ENCODE measurements around the gene DEFB126.
A peak's percentile ranks its signal among the peaks of the same experiment; 100 is the strongest.
"Not testable (repeated sequence)": the region's sequence is repeated elsewhere in the genome, so short reads cannot be mapped to it uniquely, and the experiment has no call there.

Gene DEFB126, protein sequence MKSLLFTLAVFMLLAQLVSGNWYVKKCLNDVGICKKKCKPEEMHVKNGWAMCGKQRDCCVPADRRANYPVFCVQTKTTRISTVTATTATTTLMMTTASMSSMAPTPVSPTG

GRCh38 chr20:142290-142689 is at the start of gene DEFB126:
Gene DEFB126, plus strand, starts transcription at chr20:142590. Its CDS starts 39 bp downstream, at chr20:142629.
- TF ChIP-seq JUND (IDR thresholded peaks at IDR 0.05; ENCODE audit: low read depth), result no peak
- no peak for DNase-seq (ENCODE audit: low read depth in 1 of 2, low spot score in 1 of 2)
- in situ Hi-C loops (cut with HindIII; ENCODE audit: low pct_unique_long_range_greater_than_20kb, low sequenced_read_pairs), result no loop called here

DNA sequence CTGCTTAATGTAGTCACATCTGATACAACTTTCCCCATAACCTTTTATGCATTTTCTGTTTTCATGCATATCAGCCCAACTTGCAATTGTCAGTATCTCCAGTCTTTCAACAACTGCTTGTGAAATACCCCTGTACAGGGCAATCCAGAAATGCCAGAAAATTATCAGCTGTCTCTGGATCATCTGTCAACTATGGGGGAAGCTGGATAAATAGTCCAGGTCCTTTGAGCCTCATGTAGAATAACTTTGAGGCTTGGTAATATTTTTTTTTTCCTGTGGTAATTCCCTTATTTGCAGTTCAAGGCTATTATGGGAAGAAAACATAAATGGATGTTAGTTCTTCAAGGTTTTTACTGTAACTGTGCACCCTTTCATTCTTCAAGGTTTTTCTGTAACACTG is 48.7 kb upstream of the DEFB126 start:
- DNase-seq (ENCODE audit: low read depth in 1 of 2, low spot score in 1 of 2), result no peak
- no peak for TF ChIP-seq JUND (IDR thresholded peaks at IDR 0.05; ENCODE audit: low read depth)
- in situ Hi-C loops (cut with HindIII; ENCODE audit: low pct_unique_long_range_greater_than_20kb, low sequenced_read_pairs), result no loop called here

- no peak for TF ChIP-seq JUND (IDR thresholded peaks at IDR 0.05; ENCODE audit: low read depth)
- no peak for DNase-seq (ENCODE audit: low read depth in 1 of 2, low spot score in 1 of 2)
- in situ Hi-C loops (cut with HindIII; ENCODE audit: low pct_unique_long_range_greater_than_20kb, low sequenced_read_pairs), result no loop called here
These were observed 47.2 kb upstream of the DEFB126 start for GRCh38 chr20:95215-95614.

- in situ Hi-C loops (cut with HindIII; ENCODE audit: low pct_unique_long_range_greater_than_20kb, low sequenced_read_pairs); DNase-seq (ENCODE audit: low read depth in 1 of 2, low spot score in 1 of 2): not testable (repeated sequence)
These were observed 44.7 kb upstream of the DEFB126 start for GRCh38 chr20:97691-98090.

DNA sequence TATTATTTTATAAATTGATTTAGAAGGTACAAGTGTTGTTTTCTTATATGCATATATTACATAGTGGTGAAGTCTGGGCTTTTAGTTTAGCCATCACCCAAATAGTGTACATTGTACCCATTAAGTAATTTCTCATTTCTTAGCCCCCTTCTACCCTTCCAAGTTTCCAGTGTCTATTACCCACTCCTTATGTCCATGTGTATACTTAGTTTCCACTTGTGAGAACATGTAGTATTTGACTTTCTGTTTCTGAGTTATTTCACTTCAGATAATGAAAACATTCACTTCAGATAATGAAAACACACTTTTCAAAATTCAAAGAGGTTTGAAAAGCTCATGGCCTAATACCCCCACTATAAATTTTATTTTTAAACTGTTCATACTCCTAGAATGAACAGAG is 40.4 kb upstream of the DEFB126 start:
- DNase-seq (ENCODE audit: low read depth in 1 of 2, low spot score in 1 of 2), result no peak
- TF ChIP-seq JUND (IDR thresholded peaks at IDR 0.05; ENCODE audit: low read depth), result no peak
- in situ Hi-C loops (cut with HindIII; ENCODE audit: low pct_unique_long_range_greater_than_20kb, low sequenced_read_pairs), result no loop called here

GRCh38 chr20:103456-103855 is 38.9 kb upstream of the DEFB126 start:
- no peak for DNase-seq (ENCODE audit: low read depth in 1 of 2, low spot score in 1 of 2)
- no peak for TF ChIP-seq JUND (IDR thresholded peaks at IDR 0.05; ENCODE audit: low read depth)
- in situ Hi-C loops (cut with HindIII; ENCODE audit: low pct_unique_long_range_greater_than_20kb, low sequenced_read_pairs), result no loop called here

GRCh38 chr20:112396-112795 is 30.0 kb upstream of the DEFB126 start:
- TF ChIP-seq JUND (IDR thresholded peaks at IDR 0.05; ENCODE audit: low read depth), result no peak
- in situ Hi-C loops (cut with HindIII; ENCODE audit: low pct_unique_long_range_greater_than_20kb, low sequenced_read_pairs), result no loop called here
- DNase-seq (ENCODE audit: low read depth in 1 of 2, low spot score in 1 of 2), result no peak

- DNase-seq (ENCODE audit: low read depth in 1 of 2, low spot score in 1 of 2), result no peak
- TF ChIP-seq JUND (IDR thresholded peaks at IDR 0.05; ENCODE audit: low read depth), result no peak
- in situ Hi-C loops (cut with HindIII; ENCODE audit: low pct_unique_long_range_greater_than_20kb, low sequenced_read_pairs), result no loop called here
These were observed 24.9 kb upstream of the DEFB126 start for GRCh38 chr20:117518-117917.

DNA sequence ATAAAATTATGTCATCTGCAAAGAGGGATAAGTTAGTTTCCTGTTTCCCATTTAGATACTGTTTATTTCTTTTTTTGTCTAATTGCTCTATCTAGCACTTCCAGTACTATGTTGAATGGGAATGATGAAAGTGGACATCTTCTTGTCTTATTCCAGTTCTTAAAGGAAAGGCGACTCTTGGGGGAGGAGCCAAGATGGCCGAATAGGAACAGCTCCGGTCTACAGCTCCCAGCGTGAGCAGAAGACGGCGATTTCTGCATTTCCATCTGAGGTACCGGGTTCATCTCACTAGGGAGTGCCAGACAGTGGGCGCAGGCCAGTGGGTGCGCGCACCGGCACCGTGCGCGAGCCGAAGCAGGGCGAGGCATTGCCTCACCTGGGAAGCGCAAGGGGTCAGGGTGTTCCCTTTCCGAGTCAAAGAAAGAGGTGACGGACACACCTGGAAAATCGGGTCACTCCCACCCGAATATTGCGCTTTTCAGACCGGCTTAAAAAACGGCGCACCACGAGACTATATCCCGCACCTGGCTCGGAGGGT is 12.5 kb upstream of the DEFB126 start:
- in situ Hi-C loops (cut with HindIII; ENCODE audit: low pct_unique_long_range_greater_than_20kb, low sequenced_read_pairs), result not testable (repeated sequence)
- DNase-seq (ENCODE audit: low read depth in 1 of 2, low spot score in 1 of 2), result peak in 1 of 2 experiments; percentile 51

DNA sequence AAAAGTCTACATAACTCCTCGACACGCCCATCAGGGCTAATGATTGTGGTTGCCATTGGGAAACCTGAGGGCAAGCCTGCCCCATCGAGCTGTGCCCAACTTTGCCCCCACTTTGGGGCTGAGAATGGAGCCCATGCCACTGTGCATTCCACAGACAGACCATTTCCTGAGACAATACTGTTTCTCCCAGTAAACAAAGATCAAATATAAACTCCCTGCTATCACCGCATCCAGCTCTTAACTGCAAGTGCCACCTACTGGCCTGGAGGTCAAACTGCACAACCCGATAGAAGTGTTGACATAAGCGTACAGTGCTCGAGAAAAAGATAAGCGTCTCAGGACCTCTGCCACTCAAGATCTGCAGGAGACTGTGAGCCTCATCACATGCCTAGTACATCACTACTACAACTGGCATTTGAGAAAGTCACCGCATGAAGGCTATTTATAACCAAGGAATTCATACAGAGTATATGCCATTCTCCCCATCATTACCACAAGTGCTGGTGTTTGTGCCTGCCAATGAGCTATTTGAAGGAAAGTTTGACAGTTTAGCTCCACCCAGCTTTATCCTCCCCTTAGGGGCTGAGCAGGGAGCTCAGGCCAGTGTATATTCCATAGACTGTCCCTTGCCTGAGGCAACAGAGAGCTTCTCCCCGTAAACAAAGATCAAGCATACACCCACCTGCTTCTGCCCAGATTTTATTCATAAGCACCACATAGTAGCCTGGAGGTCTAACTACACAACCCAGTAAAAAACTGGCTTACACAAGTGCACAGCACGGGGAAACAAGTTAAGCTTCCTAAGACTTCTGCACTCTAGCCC is 4.5 kb upstream of the DEFB126 start:
- TF ChIP-seq JUND (IDR thresholded peaks at IDR 0.05; ENCODE audit: low read depth), result no peak
- in situ Hi-C loops (cut with HindIII; ENCODE audit: low pct_unique_long_range_greater_than_20kb, low sequenced_read_pairs), result no loop called here
- peak in 1 of 2 experiments; percentile 53 for DNase-seq (ENCODE audit: low read depth in 1 of 2, low spot score in 1 of 2)

- DNase-seq (ENCODE audit: low read depth in 1 of 2, low spot score in 1 of 2), result no peak
- in situ Hi-C loops (cut with HindIII; ENCODE audit: low pct_unique_long_range_greater_than_20kb, low sequenced_read_pairs), result no loop called here
- TF ChIP-seq JUND (IDR thresholded peaks at IDR 0.05; ENCODE audit: low read depth), result no peak
These were observed 3.5 kb downstream of the DEFB126 start for GRCh38 chr20:145877-146276.

GRCh38 chr20:152131-152530 is 9.7 kb downstream of the DEFB126 start:
- no peak for DNase-seq (ENCODE audit: low read depth in 1 of 2, low spot score in 1 of 2)
- TF ChIP-seq JUND (IDR thresholded peaks at IDR 0.05; ENCODE audit: low read depth), result no peak
- in situ Hi-C loops (cut with HindIII; ENCODE audit: low pct_unique_long_range_greater_than_20kb, low sequenced_read_pairs), result no loop called here

- TF ChIP-seq JUND (IDR thresholded peaks at IDR 0.05; ENCODE audit: low read depth), result no peak
- DNase-seq (ENCODE audit: low read depth in 1 of 2, low spot score in 1 of 2), result no peak
- in situ Hi-C loops (cut with HindIII; ENCODE audit: low pct_unique_long_range_greater_than_20kb, low sequenced_read_pairs), result no loop called here
These were observed 14.8 kb downstream of the DEFB126 start, which contains the start of gene DEFB127 for GRCh38 chr20:157154-157553. Gene DEFB127, plus strand, starts transcription at chr20:157454. Its CDS starts 91 bp downstream, at chr20:157545.

Measured in T47D (cell line).